GM21576 (cell line): ENCODE results near the gene PKP1.

Source experiments
- ATAC-seq: cut with Tn5 transposase; IDR thresholded peaks from one replicate; pipeline ENCODE4 v1.9.1; 2021; ENCODE audit warnings: mild to moderate bottlenecking, moderate library complexity; ENCODE audit not compliant: unreplicated experiment

The PKP1 gene

GRCh38 chr1:201259476-201260235 is 23.6 kb upstream of the PKP1 start:
- ATAC-seq, result no peak

DNA sequence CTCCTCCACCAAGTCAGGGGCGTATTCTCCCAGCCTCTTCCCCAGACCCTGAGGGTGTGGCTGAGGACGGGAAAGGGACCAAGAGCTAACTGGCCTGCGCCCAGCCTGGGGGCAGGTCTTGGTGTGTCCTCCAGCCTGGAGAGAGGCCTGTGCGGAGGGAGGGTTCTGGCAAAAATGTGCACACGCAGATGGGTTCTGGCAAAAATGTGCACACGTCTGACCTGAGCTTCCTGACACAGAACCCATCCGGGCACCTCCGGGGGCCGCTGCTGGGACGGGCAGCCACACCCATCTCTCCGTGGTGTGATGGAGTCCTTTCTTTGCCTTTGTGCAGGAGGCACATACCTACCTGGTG is 23.1 kb upstream of the PKP1 start:
- ATAC-seq, result no peak

DNA sequence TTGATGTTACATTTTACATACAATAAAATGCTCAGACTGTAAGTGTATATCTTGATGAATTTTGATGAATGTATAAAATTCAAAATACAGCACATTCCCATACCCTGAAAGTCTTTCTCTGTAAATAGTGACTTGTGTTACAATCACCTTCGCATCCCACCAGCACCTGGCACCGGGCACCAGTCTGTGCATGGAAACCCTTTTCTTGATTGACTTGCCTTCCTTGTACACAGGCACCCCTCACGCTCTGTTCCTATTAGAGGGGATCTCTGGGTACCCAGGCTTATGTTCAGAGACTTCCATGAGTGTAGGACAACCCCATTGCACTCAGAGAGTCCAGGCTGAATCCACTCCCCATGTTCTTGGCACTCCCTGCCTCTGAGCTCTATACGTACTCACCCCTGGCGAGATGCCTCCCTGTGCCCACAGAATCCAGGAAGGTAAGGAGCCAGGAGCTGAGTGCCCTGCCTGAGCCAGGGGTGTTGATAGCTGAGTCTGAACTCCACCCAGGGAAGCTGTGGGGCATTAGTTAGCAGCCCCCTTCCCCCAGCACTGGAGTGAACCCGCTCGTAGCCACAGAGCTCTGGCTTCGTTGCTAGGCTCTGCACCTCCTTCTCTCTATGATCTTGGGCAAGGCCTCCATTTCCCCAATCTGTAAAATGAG is 22.5 kb upstream of the PKP1 start:
- ATAC-seq, result no peak

DNA sequence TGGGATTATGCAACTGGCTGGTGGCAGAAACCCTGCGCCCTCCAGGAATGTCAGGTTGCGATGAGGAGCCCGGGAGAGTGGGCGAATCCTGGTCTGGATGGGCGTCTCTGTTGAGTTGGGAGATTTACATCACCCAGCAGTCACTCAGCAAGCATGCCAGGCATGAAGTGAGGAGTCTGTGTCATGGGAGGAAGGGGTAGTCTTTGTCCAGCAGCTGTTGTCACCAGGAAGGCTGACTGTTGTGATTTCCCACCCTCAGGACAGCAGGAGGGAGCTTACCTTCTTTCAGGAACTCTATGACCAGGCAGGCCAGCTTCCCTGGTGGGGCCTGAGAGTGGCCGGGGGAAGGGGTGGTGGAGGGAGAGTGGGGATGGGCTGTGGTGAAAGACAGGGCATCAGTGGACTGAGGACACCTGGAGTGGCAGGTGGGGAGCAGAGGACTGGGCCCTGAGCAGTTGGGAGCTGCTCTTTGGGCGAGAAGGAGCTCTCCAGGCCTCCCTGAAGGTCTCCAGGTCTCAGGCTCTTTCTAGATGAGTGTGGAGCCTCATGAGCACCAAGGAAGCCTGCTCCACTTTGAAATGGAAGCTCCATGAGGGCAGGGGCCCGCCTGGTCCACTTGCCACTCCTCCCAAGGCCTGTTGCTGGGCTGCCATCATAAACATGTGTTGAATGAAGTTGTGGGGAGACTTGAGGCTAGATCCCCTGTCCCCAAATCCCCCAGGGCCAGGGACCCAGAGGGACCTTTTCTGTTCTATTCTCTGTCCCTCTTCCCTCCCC is 21.3 kb upstream of the PKP1 start:
- ATAC-seq, result no peak

DNA sequence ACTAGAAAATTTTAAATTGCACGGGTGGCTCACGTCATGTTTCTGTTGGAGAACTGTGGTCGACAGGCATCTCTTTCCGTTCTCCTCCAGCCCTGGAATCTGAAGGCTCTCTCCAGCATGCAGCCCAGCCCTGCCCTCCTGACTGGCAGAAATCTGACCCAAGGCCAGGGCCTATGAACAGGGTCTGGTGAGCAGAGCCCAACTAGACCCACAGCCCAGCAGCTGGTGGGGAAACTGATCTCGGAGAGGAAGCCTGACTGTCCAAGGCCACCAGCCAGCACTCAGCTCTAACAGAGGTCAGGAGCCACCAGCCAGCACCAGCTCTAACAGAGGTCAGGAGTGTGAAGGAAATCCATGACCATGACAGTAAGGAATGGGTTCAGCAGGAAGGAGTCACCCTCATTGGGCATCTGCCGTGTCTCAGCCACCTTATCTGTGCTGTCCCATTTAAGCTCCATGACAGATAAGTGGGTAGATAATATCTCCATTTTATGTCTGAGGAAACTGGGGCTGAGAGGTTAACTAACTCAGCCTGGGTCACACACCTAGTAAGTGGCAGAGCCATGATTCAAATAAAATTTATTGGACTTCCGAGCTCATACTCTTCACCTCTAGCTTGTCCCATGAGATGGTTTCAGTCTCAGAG is 20.2 kb upstream of the PKP1 start:
- ATAC-seq, result no peak

DNA sequence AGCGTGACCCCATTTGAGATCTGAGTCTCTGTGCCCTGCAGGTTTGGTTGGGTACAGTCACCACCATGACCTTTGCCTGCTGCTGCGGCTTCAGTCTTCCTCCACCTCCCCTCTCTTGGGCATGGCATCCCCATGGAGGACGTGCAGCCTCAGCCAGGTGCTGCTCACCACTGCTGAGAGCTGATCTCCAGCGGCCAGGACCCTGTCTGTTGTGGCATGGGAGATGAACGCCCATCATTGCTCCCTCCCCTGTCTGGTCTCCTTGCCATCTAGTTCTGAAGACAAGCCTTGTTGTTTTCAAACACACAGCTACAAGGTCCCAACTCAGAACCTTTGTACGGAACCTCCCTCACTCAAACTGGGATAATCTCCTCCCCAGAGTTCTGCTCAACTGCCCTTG is 19.2 kb upstream of the PKP1 start:
- no peak for ATAC-seq

DNA sequence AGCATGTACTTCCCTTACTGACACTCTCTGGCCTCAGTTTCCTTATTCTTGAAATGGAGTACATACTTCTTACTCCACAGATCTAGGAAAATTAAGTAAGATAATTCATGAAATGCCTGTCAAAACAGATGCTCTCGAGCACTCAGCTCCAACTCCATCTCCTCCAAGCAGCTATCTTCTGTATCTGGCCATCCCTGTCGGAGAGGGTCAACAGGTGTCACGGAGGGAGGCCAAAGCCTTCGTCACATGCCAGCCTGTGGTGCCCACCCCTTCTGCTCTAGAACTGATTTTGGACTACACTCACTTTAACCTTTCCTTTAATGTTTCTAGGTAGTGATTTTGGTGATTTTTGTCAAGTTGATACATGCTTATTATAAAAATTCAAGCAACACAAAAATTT is 18.8 kb upstream of the PKP1 start:
- ATAC-seq, result no peak

GRCh38 chr1:201265756-201266155 is 17.6 kb upstream of the PKP1 start:
- ATAC-seq, result no peak

DNA sequence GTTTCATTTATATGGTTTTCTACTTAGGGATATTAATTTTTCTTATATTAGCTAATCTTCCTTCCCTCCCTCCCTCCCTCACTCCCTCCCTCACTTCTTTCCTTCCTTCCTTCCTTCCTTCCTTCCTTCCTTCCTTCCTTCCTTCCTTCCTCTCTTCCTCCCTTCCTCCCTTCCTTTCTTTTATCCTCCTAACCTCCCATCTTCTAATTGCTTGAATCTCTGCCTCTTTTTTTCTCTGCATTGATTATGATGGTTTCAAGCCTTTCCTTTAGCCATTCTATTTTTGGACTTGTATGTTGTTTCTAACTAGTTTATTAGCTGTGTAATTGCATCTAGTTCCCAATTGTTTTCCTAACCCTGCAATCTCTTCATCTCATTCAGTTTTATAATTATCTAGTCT is 17.0 kb upstream of the PKP1 start:
- ATAC-seq, result no peak

GRCh38 chr1:201266774-201267173 is 16.5 kb upstream of the PKP1 start:
- no peak for ATAC-seq

- ATAC-seq, result no peak
Measured at GRCh38 chr1:201267481-201268229, 15.7 kb upstream of the PKP1 start.

- no peak for ATAC-seq
Measured at GRCh38 chr1:201268604-201269151, 14.6 kb upstream of the PKP1 start.

- no peak for ATAC-seq
Measured at GRCh38 chr1:201269281-201269680, 14.0 kb upstream of the PKP1 start.

DNA sequence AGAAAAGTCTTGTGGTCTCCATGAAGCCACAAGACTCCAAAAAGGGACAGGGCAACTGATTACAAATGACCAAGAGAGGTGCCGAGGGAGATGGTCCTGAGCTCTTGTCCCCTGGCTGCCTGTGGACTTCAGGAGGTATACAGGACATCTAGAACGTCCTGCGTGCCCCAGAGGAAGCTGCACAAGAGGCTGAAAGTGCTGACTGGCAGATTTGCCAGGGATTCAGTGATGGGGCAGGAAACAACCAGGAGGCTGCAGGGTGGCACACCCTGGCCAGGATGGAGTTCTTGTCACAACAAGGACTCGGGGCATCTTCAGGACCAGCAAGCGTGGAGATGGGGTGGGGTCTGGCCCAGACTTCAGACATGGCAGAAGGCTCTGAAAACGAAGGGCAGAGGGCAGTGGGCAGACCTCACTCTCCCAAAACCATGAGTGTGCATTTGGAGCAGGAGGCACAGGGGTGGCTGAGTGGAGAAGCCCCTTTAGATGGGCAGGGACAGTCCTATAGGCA is 13.4 kb upstream of the PKP1 start:
- ATAC-seq, result no peak

DNA sequence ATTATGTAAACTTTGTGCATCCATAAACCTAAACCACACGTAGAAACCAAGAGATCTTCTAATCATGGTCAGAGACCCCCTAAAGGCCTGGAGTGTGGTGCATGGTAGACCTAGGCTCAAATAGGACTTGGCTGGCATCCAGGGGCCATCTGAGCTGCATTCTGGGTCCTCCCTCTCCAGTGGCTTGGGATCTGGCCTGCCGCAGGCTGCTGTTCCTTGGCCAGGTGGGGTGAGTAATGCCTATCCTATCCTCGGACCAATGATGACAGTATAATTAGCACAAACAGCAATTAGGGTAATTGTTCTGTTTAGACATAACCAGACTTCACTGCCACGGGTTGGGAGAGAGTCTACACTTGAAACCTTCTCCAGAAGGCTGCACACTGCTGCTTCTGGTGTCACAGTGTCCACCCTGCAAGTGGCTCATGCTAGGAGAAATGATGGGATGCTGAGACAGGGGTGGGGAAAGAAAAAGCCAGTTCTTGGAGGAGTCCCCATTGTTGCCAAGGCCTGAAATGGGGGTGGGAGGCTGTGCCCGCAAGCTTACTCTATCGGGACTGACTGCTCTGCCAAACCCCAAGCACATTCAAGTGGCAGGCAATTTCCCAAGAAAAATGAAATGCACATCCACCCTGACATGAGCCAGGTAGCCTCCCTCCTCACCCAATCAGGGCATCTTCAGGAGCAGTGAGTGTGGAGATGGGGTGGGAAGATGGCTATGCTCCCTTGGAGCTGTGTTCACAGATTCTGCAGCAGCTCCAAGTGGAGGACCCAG is 12.5 kb upstream of the PKP1 start:
- no peak for ATAC-seq

- no peak for ATAC-seq
Measured at GRCh38 chr1:201272799-201273198, 10.5 kb upstream of the PKP1 start.

- no peak for ATAC-seq
Measured at GRCh38 chr1:201274616-201275252, 8.6 kb upstream of the PKP1 start.

DNA sequence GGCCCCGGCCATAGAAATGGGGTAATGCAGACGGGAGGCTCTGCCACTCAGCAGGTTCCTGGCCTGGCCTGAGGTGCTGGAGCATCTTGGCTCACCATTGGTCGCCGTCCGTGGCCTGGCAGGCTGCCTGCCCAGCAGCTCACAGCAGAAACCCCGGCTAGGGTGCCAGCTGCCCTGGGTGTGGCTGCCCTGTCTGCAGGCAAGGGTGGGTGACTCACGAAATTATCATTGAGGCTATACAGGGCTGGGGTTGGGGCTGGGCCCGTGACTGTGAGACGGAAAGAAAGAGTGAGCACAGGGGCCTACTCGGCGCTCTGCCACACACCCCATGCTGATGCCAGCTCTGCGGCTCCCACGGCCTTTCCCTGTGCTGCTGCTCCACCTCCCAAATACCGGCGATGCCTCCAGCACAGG is 8.0 kb upstream of the PKP1 start:
- no peak for ATAC-seq

GRCh38 chr1:201276891-201277290 is 6.4 kb upstream of the PKP1 start:
- ATAC-seq, result no peak
